HUES48 (cell line): ENCODE results near the gene IGFN1.

Source experiments
- H3K27ac ChIP-seq: one replicate; pipeline ENCODE4 v1.7.0; 2013; ENCODE audit warnings: low read depth, low read length, inconsistent platforms
- H3K27me3 ChIP-seq: 2 replicates; pipeline ENCODE4 v1.6.1; 2013; ENCODE audit warnings: mild to moderate bottlenecking, low read length; ENCODE audit not compliant: control insufficient read depth, insufficient read depth
- H3K36me3 ChIP-seq: 2 replicates; pipeline ENCODE4 v1.6.1; 2013; ENCODE audit warnings: low read length; ENCODE audit not compliant: control insufficient read depth, insufficient read depth
- H3K4me1 ChIP-seq: 2 replicates; pipeline ENCODE4 v1.6.1; 2013; ENCODE audit warnings: mild to moderate bottlenecking, low read length; ENCODE audit not compliant: control insufficient read depth, insufficient read depth
- H3K4me3 ChIP-seq: 2 replicates; pipeline ENCODE4 v1.5.1; 2013; ENCODE audit warnings: mild to moderate bottlenecking, low read depth, low read length
- H3K9ac ChIP-seq: 2 replicates; pipeline ENCODE4 v1.6.1; 2013; ENCODE audit warnings: mild to moderate bottlenecking, low read depth, low read length, moderate library complexity
- H3K9me3 ChIP-seq: 2 replicates; pipeline ENCODE4 v1.6.1; 2013; ENCODE audit warnings: low read length; ENCODE audit not compliant: control insufficient read depth, insufficient read depth

The IGFN1 gene

DNA sequence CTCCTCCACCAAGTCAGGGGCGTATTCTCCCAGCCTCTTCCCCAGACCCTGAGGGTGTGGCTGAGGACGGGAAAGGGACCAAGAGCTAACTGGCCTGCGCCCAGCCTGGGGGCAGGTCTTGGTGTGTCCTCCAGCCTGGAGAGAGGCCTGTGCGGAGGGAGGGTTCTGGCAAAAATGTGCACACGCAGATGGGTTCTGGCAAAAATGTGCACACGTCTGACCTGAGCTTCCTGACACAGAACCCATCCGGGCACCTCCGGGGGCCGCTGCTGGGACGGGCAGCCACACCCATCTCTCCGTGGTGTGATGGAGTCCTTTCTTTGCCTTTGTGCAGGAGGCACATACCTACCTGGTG is 69.6 kb downstream of the IGFN1 start:
- H3K9ac ChIP-seq: no peak overlapping the region
- no peaks in the 10 kb centered on the region for H3K36me3 ChIP-seq
- H3K27me3 ChIP-seq: peaks cover 15% of the 10 kb centered on the region
- H3K4me1 ChIP-seq: peaks cover 9% of the 10 kb centered on the region; the same call in 1 of the 2 replicates
- H3K9me3 ChIP-seq: no peaks in the 10 kb centered on the region
- H3K27ac ChIP-seq: no peak overlapping the region
- H3K4me3 ChIP-seq: peak overlapping the region; percentile 64

DNA sequence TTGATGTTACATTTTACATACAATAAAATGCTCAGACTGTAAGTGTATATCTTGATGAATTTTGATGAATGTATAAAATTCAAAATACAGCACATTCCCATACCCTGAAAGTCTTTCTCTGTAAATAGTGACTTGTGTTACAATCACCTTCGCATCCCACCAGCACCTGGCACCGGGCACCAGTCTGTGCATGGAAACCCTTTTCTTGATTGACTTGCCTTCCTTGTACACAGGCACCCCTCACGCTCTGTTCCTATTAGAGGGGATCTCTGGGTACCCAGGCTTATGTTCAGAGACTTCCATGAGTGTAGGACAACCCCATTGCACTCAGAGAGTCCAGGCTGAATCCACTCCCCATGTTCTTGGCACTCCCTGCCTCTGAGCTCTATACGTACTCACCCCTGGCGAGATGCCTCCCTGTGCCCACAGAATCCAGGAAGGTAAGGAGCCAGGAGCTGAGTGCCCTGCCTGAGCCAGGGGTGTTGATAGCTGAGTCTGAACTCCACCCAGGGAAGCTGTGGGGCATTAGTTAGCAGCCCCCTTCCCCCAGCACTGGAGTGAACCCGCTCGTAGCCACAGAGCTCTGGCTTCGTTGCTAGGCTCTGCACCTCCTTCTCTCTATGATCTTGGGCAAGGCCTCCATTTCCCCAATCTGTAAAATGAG is 70.2 kb downstream of the IGFN1 start:
- Histone ChIP-seq H3K9me3 (no peaks in the 10 kb centered on the region), H3K27ac (no peak overlapping the region), H3K9ac (no peak overlapping the region), H3K36me3 (no peaks in the 10 kb centered on the region), H3K4me1 (peaks cover 9% of the 10 kb centered on the region; the same call in 1 of the 2 replicates), H3K4me3 (no peak overlapping the region), H3K27me3 (peaks cover 15% of the 10 kb centered on the region)

DNA sequence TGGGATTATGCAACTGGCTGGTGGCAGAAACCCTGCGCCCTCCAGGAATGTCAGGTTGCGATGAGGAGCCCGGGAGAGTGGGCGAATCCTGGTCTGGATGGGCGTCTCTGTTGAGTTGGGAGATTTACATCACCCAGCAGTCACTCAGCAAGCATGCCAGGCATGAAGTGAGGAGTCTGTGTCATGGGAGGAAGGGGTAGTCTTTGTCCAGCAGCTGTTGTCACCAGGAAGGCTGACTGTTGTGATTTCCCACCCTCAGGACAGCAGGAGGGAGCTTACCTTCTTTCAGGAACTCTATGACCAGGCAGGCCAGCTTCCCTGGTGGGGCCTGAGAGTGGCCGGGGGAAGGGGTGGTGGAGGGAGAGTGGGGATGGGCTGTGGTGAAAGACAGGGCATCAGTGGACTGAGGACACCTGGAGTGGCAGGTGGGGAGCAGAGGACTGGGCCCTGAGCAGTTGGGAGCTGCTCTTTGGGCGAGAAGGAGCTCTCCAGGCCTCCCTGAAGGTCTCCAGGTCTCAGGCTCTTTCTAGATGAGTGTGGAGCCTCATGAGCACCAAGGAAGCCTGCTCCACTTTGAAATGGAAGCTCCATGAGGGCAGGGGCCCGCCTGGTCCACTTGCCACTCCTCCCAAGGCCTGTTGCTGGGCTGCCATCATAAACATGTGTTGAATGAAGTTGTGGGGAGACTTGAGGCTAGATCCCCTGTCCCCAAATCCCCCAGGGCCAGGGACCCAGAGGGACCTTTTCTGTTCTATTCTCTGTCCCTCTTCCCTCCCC is 71.3 kb downstream of the IGFN1 start:
- no peaks in the 10 kb centered on the region for H3K36me3 ChIP-seq
- H3K27ac ChIP-seq: no peak overlapping the region
- H3K9me3 ChIP-seq: no peaks in the 10 kb centered on the region
- H3K27me3 ChIP-seq: peaks cover 15% of the 10 kb centered on the region
- H3K4me3 ChIP-seq: no peak overlapping the region
- H3K4me1 ChIP-seq: peaks cover 9% of the 10 kb centered on the region; the same call in 1 of the 2 replicates
- H3K9ac ChIP-seq: no peak overlapping the region

DNA sequence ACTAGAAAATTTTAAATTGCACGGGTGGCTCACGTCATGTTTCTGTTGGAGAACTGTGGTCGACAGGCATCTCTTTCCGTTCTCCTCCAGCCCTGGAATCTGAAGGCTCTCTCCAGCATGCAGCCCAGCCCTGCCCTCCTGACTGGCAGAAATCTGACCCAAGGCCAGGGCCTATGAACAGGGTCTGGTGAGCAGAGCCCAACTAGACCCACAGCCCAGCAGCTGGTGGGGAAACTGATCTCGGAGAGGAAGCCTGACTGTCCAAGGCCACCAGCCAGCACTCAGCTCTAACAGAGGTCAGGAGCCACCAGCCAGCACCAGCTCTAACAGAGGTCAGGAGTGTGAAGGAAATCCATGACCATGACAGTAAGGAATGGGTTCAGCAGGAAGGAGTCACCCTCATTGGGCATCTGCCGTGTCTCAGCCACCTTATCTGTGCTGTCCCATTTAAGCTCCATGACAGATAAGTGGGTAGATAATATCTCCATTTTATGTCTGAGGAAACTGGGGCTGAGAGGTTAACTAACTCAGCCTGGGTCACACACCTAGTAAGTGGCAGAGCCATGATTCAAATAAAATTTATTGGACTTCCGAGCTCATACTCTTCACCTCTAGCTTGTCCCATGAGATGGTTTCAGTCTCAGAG is 72.5 kb downstream of the IGFN1 start:
- Histone ChIP-seq H3K9me3 (no peaks in the 10 kb centered on the region), H3K27ac (no peak overlapping the region), H3K36me3 (no peaks in the 10 kb centered on the region), H3K4me1 (peaks cover 9% of the 10 kb centered on the region; the same call in 1 of the 2 replicates), H3K4me3 (no peak overlapping the region), H3K27me3 (peaks cover 15% of the 10 kb centered on the region), H3K9ac (no peak overlapping the region)

DNA sequence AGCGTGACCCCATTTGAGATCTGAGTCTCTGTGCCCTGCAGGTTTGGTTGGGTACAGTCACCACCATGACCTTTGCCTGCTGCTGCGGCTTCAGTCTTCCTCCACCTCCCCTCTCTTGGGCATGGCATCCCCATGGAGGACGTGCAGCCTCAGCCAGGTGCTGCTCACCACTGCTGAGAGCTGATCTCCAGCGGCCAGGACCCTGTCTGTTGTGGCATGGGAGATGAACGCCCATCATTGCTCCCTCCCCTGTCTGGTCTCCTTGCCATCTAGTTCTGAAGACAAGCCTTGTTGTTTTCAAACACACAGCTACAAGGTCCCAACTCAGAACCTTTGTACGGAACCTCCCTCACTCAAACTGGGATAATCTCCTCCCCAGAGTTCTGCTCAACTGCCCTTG is 73.4 kb downstream of the IGFN1 start:
- Histone ChIP-seq H3K4me1 (peaks cover 8% of the 10 kb centered on the region; the same call in 1 of the 2 replicates), H3K27ac (no peak overlapping the region)

DNA sequence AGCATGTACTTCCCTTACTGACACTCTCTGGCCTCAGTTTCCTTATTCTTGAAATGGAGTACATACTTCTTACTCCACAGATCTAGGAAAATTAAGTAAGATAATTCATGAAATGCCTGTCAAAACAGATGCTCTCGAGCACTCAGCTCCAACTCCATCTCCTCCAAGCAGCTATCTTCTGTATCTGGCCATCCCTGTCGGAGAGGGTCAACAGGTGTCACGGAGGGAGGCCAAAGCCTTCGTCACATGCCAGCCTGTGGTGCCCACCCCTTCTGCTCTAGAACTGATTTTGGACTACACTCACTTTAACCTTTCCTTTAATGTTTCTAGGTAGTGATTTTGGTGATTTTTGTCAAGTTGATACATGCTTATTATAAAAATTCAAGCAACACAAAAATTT is 73.9 kb downstream of the IGFN1 start:
- no peaks in the 10 kb centered on the region for H3K36me3 ChIP-seq
- H3K4me3 ChIP-seq: no peak overlapping the region
- H3K9me3 ChIP-seq: no peaks in the 10 kb centered on the region
- no peak overlapping the region for H3K27ac ChIP-seq
- H3K27me3 ChIP-seq: peaks cover 15% of the 10 kb centered on the region
- H3K9ac ChIP-seq: no peak overlapping the region
- peaks cover 6% of the 10 kb centered on the region; the same call in 1 of the 2 replicates for H3K4me1 ChIP-seq

More for the DNA sequence above, 73.4 kb downstream of the IGFN1 start:
- H3K36me3 ChIP-seq: no peaks in the 10 kb centered on the region
- no peak overlapping the region for H3K9ac ChIP-seq
- H3K4me3 ChIP-seq: no peak overlapping the region
- H3K27me3 ChIP-seq: peaks cover 15% of the 10 kb centered on the region
- H3K9me3 ChIP-seq: no peaks in the 10 kb centered on the region

DNA sequence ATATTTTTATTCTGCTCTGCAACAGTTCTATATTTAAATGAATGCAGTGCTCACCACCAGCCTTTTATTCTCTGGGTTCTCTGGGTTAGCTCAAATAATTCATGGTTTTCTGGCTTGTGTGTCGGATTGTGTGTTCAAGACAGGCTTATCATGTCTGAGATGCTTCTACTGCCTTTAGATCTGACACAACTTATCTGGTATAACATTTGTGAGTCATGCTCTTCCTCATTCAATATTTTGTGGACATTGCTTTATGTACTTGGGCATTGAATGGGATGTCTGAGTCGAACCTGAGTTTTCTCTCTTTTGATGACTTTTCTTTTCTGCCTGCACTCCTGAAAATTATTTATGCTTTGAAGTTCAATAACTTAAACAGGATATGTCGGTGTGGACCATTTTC is 75.1 kb downstream of the IGFN1 start:
- Histone ChIP-seq H3K9me3 (no peaks in the 10 kb centered on the region), H3K36me3 (no peaks in the 10 kb centered on the region), H3K27ac (no peak overlapping the region), H3K27me3 (peaks cover 8% of the 10 kb centered on the region), H3K4me1 (no peaks in the 10 kb centered on the region), H3K4me3 (no peak overlapping the region), H3K9ac (no peak overlapping the region)

DNA sequence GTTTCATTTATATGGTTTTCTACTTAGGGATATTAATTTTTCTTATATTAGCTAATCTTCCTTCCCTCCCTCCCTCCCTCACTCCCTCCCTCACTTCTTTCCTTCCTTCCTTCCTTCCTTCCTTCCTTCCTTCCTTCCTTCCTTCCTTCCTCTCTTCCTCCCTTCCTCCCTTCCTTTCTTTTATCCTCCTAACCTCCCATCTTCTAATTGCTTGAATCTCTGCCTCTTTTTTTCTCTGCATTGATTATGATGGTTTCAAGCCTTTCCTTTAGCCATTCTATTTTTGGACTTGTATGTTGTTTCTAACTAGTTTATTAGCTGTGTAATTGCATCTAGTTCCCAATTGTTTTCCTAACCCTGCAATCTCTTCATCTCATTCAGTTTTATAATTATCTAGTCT is 75.7 kb downstream of the IGFN1 start:
- Histone ChIP-seq H3K27me3 (peaks cover 3% of the 10 kb centered on the region; the same call in 1 of the 2 replicates), H3K4me3 (no peak overlapping the region), H3K27ac (no peak overlapping the region), H3K9ac (no peak overlapping the region), H3K36me3 (no peaks in the 10 kb centered on the region), H3K4me1 (no peaks in the 10 kb centered on the region), H3K9me3 (no peaks in the 10 kb centered on the region)

DNA sequence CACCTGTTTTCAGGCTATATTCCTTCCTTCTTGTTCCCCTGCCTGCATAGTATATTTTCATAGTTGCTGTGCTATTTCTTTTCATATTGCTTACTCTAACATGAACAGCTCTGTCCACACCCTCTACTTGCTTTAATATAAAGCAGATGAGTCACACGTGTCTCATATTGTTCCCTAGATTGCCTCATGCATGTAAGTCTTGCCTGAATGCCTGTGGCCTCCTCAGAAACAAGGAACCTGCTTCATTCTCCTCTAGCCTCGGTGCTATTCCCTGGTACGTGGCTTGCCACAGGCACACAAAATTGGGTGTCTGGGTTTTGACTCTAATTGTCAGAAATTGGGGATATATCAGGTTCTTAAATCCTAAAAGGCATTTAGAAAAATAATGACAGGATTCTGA is 76.2 kb downstream of the IGFN1 start:
- Histone ChIP-seq H3K9me3 (no peaks in the 10 kb centered on the region), H3K9ac (no peak overlapping the region), H3K4me3 (no peak overlapping the region), H3K36me3 (no peaks in the 10 kb centered on the region), H3K27me3 (no peaks in the 10 kb centered on the region), H3K27ac (no peak overlapping the region), H3K4me1 (no peaks in the 10 kb centered on the region)

DNA sequence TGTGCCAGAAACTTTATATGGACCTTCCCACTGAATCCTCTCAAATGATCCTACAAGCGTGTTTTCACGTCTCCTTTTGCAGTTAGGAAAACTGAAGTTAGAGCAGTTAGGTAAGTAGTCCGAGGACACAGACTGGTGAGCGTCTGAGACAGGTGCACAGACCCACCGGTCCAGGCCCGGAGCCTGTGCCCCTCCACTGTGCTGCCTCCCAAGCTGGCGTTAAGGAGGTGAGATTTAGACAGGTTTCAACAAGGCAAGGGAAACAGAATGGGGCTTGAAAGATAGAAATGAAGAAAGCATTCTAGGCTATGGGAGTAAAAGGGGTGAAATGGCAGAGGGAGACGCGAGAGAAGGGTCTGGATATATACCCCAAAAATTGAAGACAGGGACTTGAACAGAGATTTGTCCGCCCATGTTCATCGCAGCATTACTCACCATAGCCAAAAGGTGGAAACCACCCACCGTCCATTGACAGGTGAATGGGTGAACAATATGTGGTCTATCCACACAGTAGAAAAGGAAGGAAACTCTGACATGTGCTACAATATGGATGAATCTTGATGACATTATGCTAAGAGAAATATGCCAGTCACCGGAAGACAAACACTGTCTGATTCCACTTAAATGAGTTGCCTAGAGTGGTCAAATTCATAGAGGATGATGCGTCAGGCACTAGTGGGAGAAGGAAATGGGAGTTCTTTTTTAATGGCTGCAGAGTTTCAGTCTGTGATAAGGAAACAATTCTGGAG is 77.0 kb downstream of the IGFN1 start:
- Histone ChIP-seq H3K27ac (no peak overlapping the region), H3K27me3 (no peaks in the 10 kb centered on the region), H3K9ac (no peak overlapping the region), H3K4me1 (peaks cover 2% of the 10 kb centered on the region; the same call in 1 of the 2 replicates), H3K36me3 (no peaks in the 10 kb centered on the region), H3K4me3 (no peak overlapping the region), H3K9me3 (no peaks in the 10 kb centered on the region)
